HCT116 (cell line): ENCODE results near the gene OR2AT4.

Source experiments
- MAX ChIP-seq: IDR thresholded peaks from 2 replicates; pipeline ENCODE4 v1.6.1; 2012
- ZNF274 ChIP-seq: fragments of 200-500 bp; sonication (Bioruptor generic); IDR thresholded peaks from 2 replicates; pipeline ENCODE4 v1.6.1; 2014; ENCODE audit warnings: mild to moderate bottlenecking, low read depth, low read length, inconsistent platforms

DNA sequence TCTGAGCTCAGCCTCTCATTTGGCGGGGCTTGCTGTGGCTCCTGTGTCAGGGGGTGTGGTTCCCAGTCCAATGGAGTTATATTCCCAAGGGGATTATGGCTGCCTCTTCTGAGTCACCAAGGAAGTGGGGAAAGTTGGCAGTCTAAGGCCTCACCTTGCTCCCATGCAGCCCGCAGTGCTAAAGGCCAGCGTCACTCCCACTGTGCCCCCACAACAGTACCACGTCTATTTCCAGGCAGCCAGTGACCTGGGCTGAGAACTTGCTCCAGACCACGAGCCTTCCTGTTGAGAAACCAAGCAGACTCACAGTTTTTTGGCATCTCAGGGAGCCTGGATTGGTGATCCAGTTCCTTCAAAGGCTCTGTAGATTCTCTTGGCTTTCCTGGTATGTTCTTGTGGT lies 45.6 kb downstream of the OR2AT4 start:
- TF ChIP-seq MAX (no peak), ZNF274 (no peak)
